WTC11 (cell line): ENCODE results near the gene TMPRSS5. TPM values are rescaled to one million over a fixed set of nuclear protein-coding genes. Genes with fewer than 3 reads are reported as not detected.

Source experiments
- ATAC-seq: fragments of 200-7000 bp; cut with Tn5 transposase; 2 replicates; pipeline ENCODE4 v1.10.0; 2021; ENCODE audit warnings: mild to moderate bottlenecking, moderate library complexity
- CTCF ChIA-PET: fragments of 300-600 bp; sonication (Branson Sonifier 250); formaldehyde crosslinking; loops from one replicate; lab custom pipeline; 2021; ENCODE audit warnings: antibody characterized with exemption; lab: Charles Lee
- POLR2A ChIA-PET: fragments of 350-600 bp; sonication (Branson Sonifier 250); formaldehyde crosslinking; loops from one replicate; lab custom pipeline; 2021; ENCODE audit warnings: antibody characterized with exemption; lab: Charles Lee
- DNase-seq: peaks from one replicate; pipeline ENCODE4 v3.0.0; 2021; ENCODE audit warnings: low spot score
- H3K27ac Mint-ChIP-seq: 2 replicates; pipeline ENCODE4 v1.8.0; 2021; ENCODE audit warnings: mixed read lengths
- H3K27me3 Mint-ChIP-seq: 2 replicates; pipeline ENCODE4 v1.8.0; 2021; ENCODE audit warnings: low read depth, mild to moderate bottlenecking, moderate library complexity, mixed read lengths
- H3K36me3 Mint-ChIP-seq: 2 replicates; pipeline ENCODE4 v1.8.0; 2021; ENCODE audit warnings: mixed read lengths
- H3K4me1 Mint-ChIP-seq: 2 replicates; pipeline ENCODE4 v1.8.0; 2022; ENCODE audit warnings: mixed read lengths
- H3K4me3 Mint-ChIP-seq: 2 replicates; pipeline ENCODE4 v1.8.0; 2021; ENCODE audit warnings: mild to moderate bottlenecking, moderate library complexity, mixed read lengths
- H3K9me3 Mint-ChIP-seq: 2 replicates; pipeline ENCODE4 v1.8.0; 2021; ENCODE audit warnings: mixed read lengths
- CREB1 ChIP-seq: sonication (generic); formaldehyde crosslinking; IDR thresholded peaks from 2 replicates; pipeline ENCODE4 v1.8.0; 2023; ENCODE audit warnings: mild to moderate bottlenecking, missing genetic modification reagents
- ELF4 ChIP-seq: sonication (generic); formaldehyde crosslinking; IDR thresholded peaks from 2 replicates; pipeline ENCODE4 v1.8.1; 2022; ENCODE audit warnings: low read depth, mild to moderate bottlenecking, moderate library complexity, missing genetic modification reagents
- EMX1 ChIP-seq: fragments of 250-450 bp; sonication (Bioruptor Pico); IDR thresholded peaks from 2 replicates; pipeline ENCODE4 v1.8.0; 2021; ENCODE audit warnings: mild to moderate bottlenecking
- ESRRA ChIP-seq: sonication (generic); formaldehyde crosslinking; IDR thresholded peaks from 2 replicates; pipeline ENCODE4 v1.8.1; 2022; ENCODE audit warnings: mild to moderate bottlenecking, missing genetic modification reagents, borderline replicate concordance
- ETV6 ChIP-seq: sonication (generic); formaldehyde crosslinking; IDR thresholded peaks from 2 replicates; pipeline ENCODE4 v1.8.1; 2022; ENCODE audit warnings: mild to moderate bottlenecking, missing genetic modification reagents
- FOXJ3 ChIP-seq: sonication (generic); formaldehyde crosslinking; IDR thresholded peaks from 2 replicates; pipeline ENCODE4 v1.9.0; 2021; ENCODE audit warnings: missing genetic modification reagents, mild to moderate bottlenecking, borderline replicate concordance
- FOXP1 ChIP-seq: sonication (generic); formaldehyde crosslinking; IDR thresholded peaks from 2 replicates; pipeline ENCODE4 v1.8.0; 2022; ENCODE audit warnings: missing genetic modification reagents, mild to moderate bottlenecking, moderate library complexity, borderline replicate concordance
- GABPB1 ChIP-seq: sonication (generic); formaldehyde crosslinking; IDR thresholded peaks from 2 replicates; pipeline ENCODE4 v1.8.1; 2023; ENCODE audit warnings: mild to moderate bottlenecking, missing genetic modification reagents
- NFATC4 ChIP-seq: fragments of 250-450 bp; sonication (Bioruptor Pico); IDR thresholded peaks from 2 replicates; pipeline ENCODE4 v1.9.0; 2021; ENCODE audit warnings: mild to moderate bottlenecking
- NFE2L1 ChIP-seq: sonication (generic); formaldehyde crosslinking; IDR thresholded peaks from 2 replicates; pipeline ENCODE4 v1.8.1; 2023; ENCODE audit warnings: missing genetic modification reagents
- NR1H2 ChIP-seq: sonication (generic); formaldehyde crosslinking; IDR thresholded peaks from 2 replicates; pipeline ENCODE4 v1.9.0; 2021; ENCODE audit warnings: mild to moderate bottlenecking, moderate library complexity, missing genetic modification reagents
- NR2C2 ChIP-seq: sonication (generic); formaldehyde crosslinking; IDR thresholded peaks from 2 replicates; pipeline ENCODE4 v1.8.0; 2022; ENCODE audit warnings: mild to moderate bottlenecking, missing genetic modification reagents
- NR3C1 ChIP-seq: sonication (generic); formaldehyde crosslinking; conservative IDR thresholded peaks from 2 replicates; pipeline ENCODE4 v1.8.1; 2023; ENCODE audit warnings: low read depth, mild to moderate bottlenecking, missing genetic modification reagents
- RORB ChIP-seq: fragments of 250-450 bp; sonication (Bioruptor Pico); IDR thresholded peaks from 2 replicates; pipeline ENCODE4 v1.9.0; 2021; ENCODE audit warnings: mild to moderate bottlenecking
- SMAD3 ChIP-seq: sonication (generic); formaldehyde crosslinking; IDR thresholded peaks from 2 replicates; pipeline ENCODE4 v1.8.0; 2022; ENCODE audit warnings: missing genetic modification reagents, mild to moderate bottlenecking, borderline replicate concordance
- total RNA-seq: library from RNA; stranded (reverse); gene quantifications from 3 replicates; pipeline ENCODE4 v1.2.3, GENCODE V29; 2021
- TF ChIP-seq, protein P1 (sequence below): sonication (generic); formaldehyde crosslinking; IDR thresholded peaks from 2 replicates; pipeline ENCODE4 v1.8.1; 2023; ENCODE audit warnings: mild to moderate bottlenecking, missing genetic modification reagents, moderate library complexity
- TF ChIP-seq, protein P2 (sequence below): fragments of 250-450 bp; sonication (Bioruptor Pico); IDR thresholded peaks from 2 replicates; pipeline ENCODE4 v1.9.0; 2021; ENCODE audit warnings: moderate library complexity, mild to moderate bottlenecking, inconsistent platforms, borderline replicate concordance
- TF ChIP-seq, protein P3 (sequence below): fragments of 250-450 bp; sonication (Bioruptor Pico); conservative IDR thresholded peaks from 2 replicates; pipeline ENCODE4 v1.9.0; 2021; ENCODE audit warnings: mild to moderate bottlenecking
- TF ChIP-seq, protein P4 (sequence below): sonication (generic); formaldehyde crosslinking; IDR thresholded peaks from 2 replicates; pipeline ENCODE4 v1.8.0; 2022; ENCODE audit warnings: mild to moderate bottlenecking, missing genetic modification reagents
- TF ChIP-seq, protein P5 (sequence below): sonication (generic); formaldehyde crosslinking; IDR thresholded peaks from 2 replicates; pipeline ENCODE4 v1.8.0; 2023; ENCODE audit warnings: missing genetic modification reagents
- TF ChIP-seq, protein P6 (sequence below): sonication (generic); formaldehyde crosslinking; IDR thresholded peaks from 2 replicates; pipeline ENCODE4 v1.8.1; 2023; ENCODE audit warnings: mild to moderate bottlenecking, missing genetic modification reagents, borderline replicate concordance
- TF ChIP-seq, protein P7 (sequence below): sonication (generic); formaldehyde crosslinking; IDR thresholded peaks from 2 replicates; pipeline ENCODE4 v1.8.1; 2023; ENCODE audit warnings: mild to moderate bottlenecking, missing genetic modification reagents

Gene TMPRSS5
- total RNA-seq, 1 experiment from 2014 or later: 1.7 TPM

DNA sequence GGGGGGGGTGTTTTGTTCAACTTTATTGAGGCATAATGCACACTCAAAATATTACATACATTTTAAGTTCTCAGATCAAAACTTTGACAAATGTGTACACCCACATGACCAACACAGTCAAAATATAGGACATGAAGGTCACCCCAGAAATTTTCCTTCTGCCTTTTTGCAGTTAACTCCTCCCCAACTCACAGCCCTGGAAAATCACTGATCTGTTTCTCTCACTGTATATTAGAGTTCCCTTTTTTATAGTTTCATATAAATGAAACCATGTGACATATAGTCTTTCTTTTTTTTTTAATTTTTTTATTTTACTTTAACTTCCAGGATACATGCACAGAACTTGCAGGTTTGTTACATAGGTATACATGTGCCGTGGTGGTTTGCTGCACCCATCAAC is 4.6 kb downstream of the TMPRSS5 start:
- Mint-ChIP-seq H3K27me3 (no peaks in the 10 kb centered on the region; the same call in 1 of the 2 replicates), H3K9me3 (peaks cover 23% of the 10 kb centered on the region), H3K27ac (no peak overlapping the region), H3K4me3 (no peak overlapping the region), H3K36me3 (peaks cover 8% of the 10 kb centered on the region; the same call in 1 of the 2 replicates), H3K4me1 (peaks cover 15% of the 10 kb centered on the region)
- TF ChIP-seq, protein P1, sequence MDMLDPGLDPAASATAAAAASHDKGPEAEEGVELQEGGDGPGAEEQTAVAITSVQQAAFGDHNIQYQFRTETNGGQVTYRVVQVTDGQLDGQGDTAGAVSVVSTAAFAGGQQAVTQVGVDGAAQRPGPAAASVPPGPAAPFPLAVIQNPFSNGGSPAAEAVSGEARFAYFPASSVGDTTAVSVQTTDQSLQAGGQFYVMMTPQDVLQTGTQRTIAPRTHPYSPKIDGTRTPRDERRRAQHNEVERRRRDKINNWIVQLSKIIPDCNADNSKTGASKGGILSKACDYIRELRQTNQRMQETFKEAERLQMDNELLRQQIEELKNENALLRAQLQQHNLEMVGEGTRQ (CRISPR knock-in tag): no peak
- TF ChIP-seq EMX1 (CRISPR knock-in tag): no peak
- TF ChIP-seq, protein P2, sequence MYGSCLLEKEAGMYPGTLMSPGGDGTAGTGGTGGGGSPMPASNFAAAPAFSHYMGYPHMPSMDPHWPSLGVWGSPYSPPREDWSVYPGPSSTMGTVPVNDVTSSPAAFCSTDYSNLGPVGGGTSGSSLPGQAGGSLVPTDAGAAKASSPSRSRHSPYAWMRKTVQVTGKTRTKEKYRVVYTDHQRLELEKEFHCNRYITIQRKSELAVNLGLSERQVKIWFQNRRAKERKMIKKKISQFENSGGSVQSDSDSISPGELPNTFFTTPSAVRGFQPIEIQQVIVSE (CRISPR knock-in tag): no peak
- TF ChIP-seq NR2C2: no peak
- no peak for TF ChIP-seq RORB (CRISPR knock-in tag)
- TF ChIP-seq, protein P3, sequence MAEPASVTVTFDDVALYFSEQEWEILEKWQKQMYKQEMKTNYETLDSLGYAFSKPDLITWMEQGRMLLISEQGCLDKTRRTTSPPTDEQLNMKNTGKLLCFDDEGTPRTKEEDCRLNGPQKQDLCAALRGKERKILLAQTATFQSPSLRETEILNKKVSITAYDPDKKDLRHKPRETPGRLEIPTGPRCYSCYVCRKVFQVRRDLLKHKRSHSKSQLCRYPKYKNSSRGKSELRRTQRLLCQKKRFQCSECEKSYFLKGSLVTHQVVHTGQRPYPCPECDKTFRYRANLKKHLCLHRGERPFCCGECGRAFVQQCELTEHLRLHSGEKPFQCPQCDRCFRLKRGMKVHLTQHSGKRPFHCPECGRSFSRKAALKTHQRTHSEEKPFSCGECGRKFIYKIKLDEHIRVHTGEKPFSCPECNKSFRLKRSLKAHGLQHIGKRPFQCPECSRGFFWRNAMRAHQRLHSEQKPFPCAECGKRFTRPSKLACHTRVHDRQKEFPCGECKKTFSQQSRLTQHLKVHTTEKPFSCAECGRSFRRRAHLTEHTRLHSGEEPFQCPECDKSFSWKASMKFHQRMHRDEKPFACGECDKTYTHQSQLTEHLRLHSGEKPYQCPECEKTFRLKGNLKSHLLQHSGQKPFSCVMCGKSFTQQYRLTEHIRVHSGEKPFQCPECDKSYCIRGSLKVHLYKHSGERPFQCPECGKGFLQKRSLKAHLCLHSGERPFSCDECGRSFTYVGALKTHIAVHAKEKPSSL (CRISPR knock-in tag): no peak
- TF ChIP-seq FOXP1 (CRISPR knock-in tag): no peak
- no peak for TF ChIP-seq NFATC4
- CTCF ChIA-PET: no interaction called here
- no peak for DNase-seq
- POLR2A ChIA-PET: no interaction called here
- no peak for ATAC-seq

DNA sequence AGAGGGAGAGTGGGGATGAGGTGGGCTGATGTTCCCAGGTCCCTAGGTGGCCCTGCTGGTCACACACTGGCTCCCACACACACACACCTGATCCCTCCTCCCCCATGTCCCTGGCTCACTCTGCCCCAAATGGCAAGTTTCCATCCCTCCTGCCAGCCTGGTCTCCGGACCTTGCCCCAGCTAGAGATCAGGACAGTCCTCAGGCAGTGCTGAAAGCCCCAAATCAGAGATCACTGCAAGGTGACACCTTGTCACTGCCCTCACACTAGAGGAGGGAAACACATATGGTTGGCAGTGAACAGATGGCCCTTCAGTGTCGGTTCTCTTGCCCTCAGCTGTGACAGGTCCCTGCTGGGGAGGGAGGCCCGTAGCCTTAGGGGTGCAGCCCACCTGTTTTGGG is 7.6 kb downstream of the TMPRSS5 start:
- Mint-ChIP-seq H3K27me3 (no peaks in the 10 kb centered on the region; the same call in 1 of the 2 replicates), H3K9me3 (peaks cover 20% of the 10 kb centered on the region), H3K4me3 (no peak overlapping the region), H3K27ac (no peak overlapping the region), H3K36me3 (peaks cover 8% of the 10 kb centered on the region; the same call in 1 of the 2 replicates), H3K4me1 (peaks cover 5% of the 10 kb centered on the region)
- CTCF ChIA-PET: no interaction called here
- no peak for ATAC-seq
- no peak for DNase-seq
- POLR2A ChIA-PET: no interaction called here
- TF ChIP-seq, protein P2 (CRISPR knock-in tag): no peak
- no peak for TF ChIP-seq NFE2L1 (CRISPR knock-in tag)
- no peak for TF ChIP-seq ESRRA (CRISPR knock-in tag)
- TF ChIP-seq, protein P4, sequence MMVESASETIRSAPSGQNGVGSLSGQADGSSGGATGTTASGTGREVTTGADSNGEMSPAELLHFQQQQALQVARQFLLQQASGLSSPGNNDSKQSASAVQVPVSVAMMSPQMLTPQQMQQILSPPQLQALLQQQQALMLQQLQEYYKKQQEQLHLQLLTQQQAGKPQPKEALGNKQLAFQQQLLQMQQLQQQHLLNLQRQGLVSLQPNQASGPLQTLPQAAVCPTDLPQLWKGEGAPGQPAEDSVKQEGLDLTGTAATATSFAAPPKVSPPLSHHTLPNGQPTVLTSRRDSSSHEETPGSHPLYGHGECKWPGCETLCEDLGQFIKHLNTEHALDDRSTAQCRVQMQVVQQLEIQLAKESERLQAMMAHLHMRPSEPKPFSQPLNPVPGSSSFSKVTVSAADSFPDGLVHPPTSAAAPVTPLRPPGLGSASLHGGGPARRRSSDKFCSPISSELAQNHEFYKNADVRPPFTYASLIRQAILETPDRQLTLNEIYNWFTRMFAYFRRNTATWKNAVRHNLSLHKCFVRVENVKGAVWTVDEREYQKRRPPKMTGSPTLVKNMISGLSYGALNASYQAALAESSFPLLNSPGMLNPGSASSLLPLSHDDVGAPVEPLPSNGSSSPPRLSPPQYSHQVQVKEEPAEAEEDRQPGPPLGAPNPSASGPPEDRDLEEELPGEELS (CRISPR knock-in tag): no peak
- no peak for TF ChIP-seq NR1H2 (CRISPR knock-in tag)
- TF ChIP-seq, protein P5, sequence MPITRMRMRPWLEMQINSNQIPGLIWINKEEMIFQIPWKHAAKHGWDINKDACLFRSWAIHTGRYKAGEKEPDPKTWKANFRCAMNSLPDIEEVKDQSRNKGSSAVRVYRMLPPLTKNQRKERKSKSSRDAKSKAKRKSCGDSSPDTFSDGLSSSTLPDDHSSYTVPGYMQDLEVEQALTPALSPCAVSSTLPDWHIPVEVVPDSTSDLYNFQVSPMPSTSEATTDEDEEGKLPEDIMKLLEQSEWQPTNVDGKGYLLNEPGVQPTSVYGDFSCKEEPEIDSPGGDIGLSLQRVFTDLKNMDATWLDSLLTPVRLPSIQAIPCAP (CRISPR knock-in tag): no peak
- no peak for TF ChIP-seq CREB1 (CRISPR knock-in tag)
- no peak for TF ChIP-seq ETV6
- TF ChIP-seq, protein P6, sequence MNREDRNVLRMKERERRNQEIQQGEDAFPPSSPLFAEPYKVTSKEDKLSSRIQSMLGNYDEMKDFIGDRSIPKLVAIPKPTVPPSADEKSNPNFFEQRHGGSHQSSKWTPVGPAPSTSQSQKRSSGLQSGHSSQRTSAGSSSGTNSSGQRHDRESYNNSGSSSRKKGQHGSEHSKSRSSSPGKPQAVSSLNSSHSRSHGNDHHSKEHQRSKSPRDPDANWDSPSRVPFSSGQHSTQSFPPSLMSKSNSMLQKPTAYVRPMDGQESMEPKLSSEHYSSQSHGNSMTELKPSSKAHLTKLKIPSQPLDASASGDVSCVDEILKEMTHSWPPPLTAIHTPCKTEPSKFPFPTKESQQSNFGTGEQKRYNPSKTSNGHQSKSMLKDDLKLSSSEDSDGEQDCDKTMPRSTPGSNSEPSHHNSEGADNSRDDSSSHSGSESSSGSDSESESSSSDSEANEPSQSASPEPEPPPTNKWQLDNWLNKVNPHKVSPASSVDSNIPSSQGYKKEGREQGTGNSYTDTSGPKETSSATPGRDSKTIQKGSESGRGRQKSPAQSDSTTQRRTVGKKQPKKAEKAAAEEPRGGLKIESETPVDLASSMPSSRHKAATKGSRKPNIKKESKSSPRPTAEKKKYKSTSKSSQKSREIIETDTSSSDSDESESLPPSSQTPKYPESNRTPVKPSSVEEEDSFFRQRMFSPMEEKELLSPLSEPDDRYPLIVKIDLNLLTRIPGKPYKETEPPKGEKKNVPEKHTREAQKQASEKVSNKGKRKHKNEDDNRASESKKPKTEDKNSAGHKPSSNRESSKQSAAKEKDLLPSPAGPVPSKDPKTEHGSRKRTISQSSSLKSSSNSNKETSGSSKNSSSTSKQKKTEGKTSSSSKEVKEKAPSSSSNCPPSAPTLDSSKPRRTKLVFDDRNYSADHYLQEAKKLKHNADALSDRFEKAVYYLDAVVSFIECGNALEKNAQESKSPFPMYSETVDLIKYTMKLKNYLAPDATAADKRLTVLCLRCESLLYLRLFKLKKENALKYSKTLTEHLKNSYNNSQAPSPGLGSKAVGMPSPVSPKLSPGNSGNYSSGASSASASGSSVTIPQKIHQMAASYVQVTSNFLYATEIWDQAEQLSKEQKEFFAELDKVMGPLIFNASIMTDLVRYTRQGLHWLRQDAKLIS: no peak
- TF ChIP-seq FOXJ3: no peak
- TF ChIP-seq, protein P7, sequence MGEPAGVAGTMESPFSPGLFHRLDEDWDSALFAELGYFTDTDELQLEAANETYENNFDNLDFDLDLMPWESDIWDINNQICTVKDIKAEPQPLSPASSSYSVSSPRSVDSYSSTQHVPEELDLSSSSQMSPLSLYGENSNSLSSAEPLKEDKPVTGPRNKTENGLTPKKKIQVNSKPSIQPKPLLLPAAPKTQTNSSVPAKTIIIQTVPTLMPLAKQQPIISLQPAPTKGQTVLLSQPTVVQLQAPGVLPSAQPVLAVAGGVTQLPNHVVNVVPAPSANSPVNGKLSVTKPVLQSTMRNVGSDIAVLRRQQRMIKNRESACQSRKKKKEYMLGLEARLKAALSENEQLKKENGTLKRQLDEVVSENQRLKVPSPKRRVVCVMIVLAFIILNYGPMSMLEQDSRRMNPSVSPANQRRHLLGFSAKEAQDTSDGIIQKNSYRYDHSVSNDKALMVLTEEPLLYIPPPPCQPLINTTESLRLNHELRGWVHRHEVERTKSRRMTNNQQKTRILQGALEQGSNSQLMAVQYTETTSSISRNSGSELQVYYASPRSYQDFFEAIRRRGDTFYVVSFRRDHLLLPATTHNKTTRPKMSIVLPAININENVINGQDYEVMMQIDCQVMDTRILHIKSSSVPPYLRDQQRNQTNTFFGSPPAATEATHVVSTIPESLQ (CRISPR knock-in tag): no peak
- no peak for TF ChIP-seq GABPB1 (CRISPR knock-in tag)
- no peak for TF ChIP-seq NR3C1 (CRISPR knock-in tag)
- TF ChIP-seq ELF4 (CRISPR knock-in tag): no peak
- no peak for TF ChIP-seq NR2C2
- no peak for TF ChIP-seq SMAD3 (CRISPR knock-in tag)
